ENCODE measurements around the gene ARID3B.

DNA sequence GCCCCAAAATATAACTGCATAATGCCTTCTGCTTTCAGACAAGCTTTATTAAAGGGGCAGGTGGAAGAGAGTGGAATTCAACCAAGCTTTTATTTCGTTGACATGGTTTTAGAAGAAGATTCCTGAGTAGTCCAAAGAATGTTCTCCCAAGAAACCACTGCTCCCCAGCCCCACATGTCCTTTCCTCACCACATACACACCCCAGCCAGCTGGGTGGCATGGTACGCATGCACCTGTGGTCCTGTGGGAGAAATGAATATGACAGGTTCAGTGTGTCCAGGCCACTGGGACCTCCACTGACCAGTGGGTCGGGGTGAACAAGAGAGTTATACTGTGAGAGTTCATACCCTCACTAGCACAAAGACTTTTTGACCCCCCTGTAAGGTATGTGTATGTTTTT, 30.2 kb downstream of the ARID3B start:
- TF ChIP-seq, protein P1, sequence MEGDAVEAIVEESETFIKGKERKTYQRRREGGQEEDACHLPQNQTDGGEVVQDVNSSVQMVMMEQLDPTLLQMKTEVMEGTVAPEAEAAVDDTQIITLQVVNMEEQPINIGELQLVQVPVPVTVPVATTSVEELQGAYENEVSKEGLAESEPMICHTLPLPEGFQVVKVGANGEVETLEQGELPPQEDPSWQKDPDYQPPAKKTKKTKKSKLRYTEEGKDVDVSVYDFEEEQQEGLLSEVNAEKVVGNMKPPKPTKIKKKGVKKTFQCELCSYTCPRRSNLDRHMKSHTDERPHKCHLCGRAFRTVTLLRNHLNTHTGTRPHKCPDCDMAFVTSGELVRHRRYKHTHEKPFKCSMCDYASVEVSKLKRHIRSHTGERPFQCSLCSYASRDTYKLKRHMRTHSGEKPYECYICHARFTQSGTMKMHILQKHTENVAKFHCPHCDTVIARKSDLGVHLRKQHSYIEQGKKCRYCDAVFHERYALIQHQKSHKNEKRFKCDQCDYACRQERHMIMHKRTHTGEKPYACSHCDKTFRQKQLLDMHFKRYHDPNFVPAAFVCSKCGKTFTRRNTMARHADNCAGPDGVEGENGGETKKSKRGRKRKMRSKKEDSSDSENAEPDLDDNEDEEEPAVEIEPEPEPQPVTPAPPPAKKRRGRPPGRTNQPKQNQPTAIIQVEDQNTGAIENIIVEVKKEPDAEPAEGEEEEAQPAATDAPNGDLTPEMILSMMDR (IDR thresholded peaks at IDR 0.05), result no peak
- TF ChIP-seq EZH2 (IDR thresholded peaks at IDR 0.05), result no peak
